SK-N-SH (cell line): Measurements from ENCODE around the gene SH3BGRL3. TPM values are rescaled to one million over a fixed set of nuclear protein-coding genes. Genes with fewer than 3 reads are reported as not detected.

Experiments used
- CTCF ChIA-PET: fragments of 300-600, 350-600 bp; formaldehyde crosslinking; extraction: SDS; loops from one replicate; lab custom pipeline; 2021; lab: Yijun Ruan, JAX
- POLR2A ChIA-PET: fragments of 350-600 bp; sonication (Branson Sonifier 250); formaldehyde crosslinking; extraction: SDS; loops from one replicate; lab custom pipeline; 2020; ENCODE audit warnings: antibody characterized with exemption, inconsistent platforms; lab: Yijun Ruan, JAX
- DNase-seq: peaks from one replicate; pipeline ENCODE4 v3.0.0; 2012
- H2AFZ ChIP-seq: fragments of 200-600 bp; sonication (generic); 2 replicates; pipeline ENCODE4 v1.8.1; 2016; ENCODE audit warnings: antibody characterized with exemption, mild to moderate bottlenecking, low read depth
- H3F3A ChIP-seq: fragments of 200-600 bp; sonication (generic); replicated peaks from 2 replicates; pipeline ENCODE3; 2016; ENCODE audit warnings: antibody characterized with exemption, mild to moderate bottlenecking; ENCODE audit not compliant: insufficient read depth
- H3K27ac ChIP-seq, 2 experiments: fragments of 200-500 bp in 1 of 2; fragments of 200-600 bp in 1 of 2; sonication (Bioruptor generic) in 1 of 2; sonication (generic), shearing (Covaris generic) in 1 of 2; 2 replicates each; pipeline versions ENCODE4 v1.5.1 to v1.6.1; 2014 to 2016; ENCODE audit warnings: low read depth in 2 of 2, inconsistent platforms in 1 of 2, low read length in 1 of 2, mild to moderate bottlenecking in 1 of 2, mixed read lengths in 1 of 2
- H3K27me3 ChIP-seq: fragments of 200-600 bp; sonication (generic), shearing (Covaris generic); 2 replicates; pipeline ENCODE4 v1.6.1; 2016; ENCODE audit warnings: mixed run types; ENCODE audit not compliant: insufficient read depth
- H3K36me3 ChIP-seq, 2 experiments: fragments of 200-500 bp in 1 of 2; fragments of 200-600 bp in 1 of 2; sonication (Bioruptor generic) in 1 of 2; sonication (generic) in 1 of 2; replicated peaks in 1 of 2; 2 replicates each; pipeline versions ENCODE3 to v1.5.1; 2014 to 2016; ENCODE audit warnings: low read length in 1 of 2, mild to moderate bottlenecking in 1 of 2; ENCODE audit not compliant: insufficient read depth in 2 of 2, control insufficient read depth in 1 of 2
- H3K4me1 ChIP-seq, 2 experiments: fragments of 200-500 bp in 1 of 2; fragments of 200-600 bp in 1 of 2; sonication (Bioruptor generic) in 1 of 2; sonication (generic), shearing (Covaris generic) in 1 of 2; 2 replicates each; pipeline versions ENCODE4 v1.5.1 to v1.6.1; 2014 to 2016; ENCODE audit warnings: low read depth in 1 of 2, low read length in 1 of 2, mixed run types in 1 of 2; ENCODE audit not compliant: insufficient read depth in 2 of 2, control insufficient read depth in 1 of 2
- H3K4me2 ChIP-seq: fragments of 200-600 bp; sonication (generic), shearing (Covaris generic); 2 replicates; pipeline ENCODE4 v1.6.1; 2017; ENCODE audit warnings: mixed run types
- H3K4me3 ChIP-seq, 2 experiments: fragments of 200-500 bp in 1 of 2; fragments of 200-600 bp in 1 of 2; sonication (Bioruptor generic) in 1 of 2; sonication (generic), shearing (Covaris generic) in 1 of 2; 2 replicates each; pipeline versions ENCODE4 v1.5.1 to v1.8.1; 2014 to 2016; ENCODE audit warnings: low read depth in 2 of 2, inconsistent platforms in 1 of 2, low read length in 1 of 2, mild to moderate bottlenecking in 1 of 2, mixed read lengths in 1 of 2, moderate library complexity in 1 of 2
- H3K79me2 ChIP-seq: fragments of 200-600 bp; sonication (generic); 2 replicates; pipeline ENCODE4 v1.8.1; 2017; ENCODE audit warnings: mild to moderate bottlenecking; ENCODE audit not compliant: insufficient read depth
- H3K9ac ChIP-seq: fragments of 200-600 bp; sonication (generic); 2 replicates; pipeline ENCODE4 v1.6.1; 2017; ENCODE audit warnings: mixed run types
- H3K9me2 ChIP-seq: fragments of 200-600 bp; sonication (generic); 2 replicates; pipeline ENCODE4 v1.6.1; 2017; ENCODE audit warnings: mixed run types
- H3K9me3 ChIP-seq: fragments of 200-600 bp; sonication (generic); 2 replicates; pipeline ENCODE4 v1.6.1; 2017; ENCODE audit warnings: mixed run types, mild to moderate bottlenecking, moderate library complexity
- H4K20me1 ChIP-seq: fragments of 200-600 bp; sonication (generic); 2 replicates; pipeline ENCODE4 v1.6.1; 2017; ENCODE audit warnings: mild to moderate bottlenecking, mixed run types; ENCODE audit not compliant: insufficient read depth
- EZH2phosphoT487 ChIP-seq: fragments of 200-600 bp; sonication (generic); IDR thresholded peaks from 2 replicates; pipeline ENCODE4 v1.6.1; 2017; ENCODE audit warnings: low read depth, mixed run types, mild to moderate bottlenecking, antibody characterized with exemption, moderate library complexity, borderline replicate concordance
- FOSL2 ChIP-seq: IDR thresholded peaks from 2 replicates; pipeline ENCODE4 v1.4.0; 2012; ENCODE audit warnings: low read depth, mild to moderate bottlenecking, moderate library complexity, borderline replicate concordance
- GABPA ChIP-seq: IDR thresholded peaks from 2 replicates; pipeline ENCODE4 v1.4.0; 2012; ENCODE audit warnings: low read depth, mild to moderate bottlenecking
- GATA2 ChIP-seq: sonication (generic); formaldehyde crosslinking; IDR thresholded peaks from 2 replicates; pipeline ENCODE4 v1.5.0; 2020; ENCODE audit warnings: mild to moderate bottlenecking, missing genetic modification reagents
- JUND ChIP-seq: IDR thresholded peaks from 2 replicates; pipeline ENCODE4 v1.4.0; 2012
- NRF1 ChIP-seq: IDR thresholded peaks from 2 replicates; pipeline ENCODE4 v1.6.1; 2012; ENCODE audit warnings: low read depth, mild to moderate bottlenecking, low read length
- POLR2AphosphoS5 ChIP-seq: IDR thresholded peaks from 2 replicates; pipeline ENCODE4 v1.6.1; 2012; ENCODE audit warnings: low read depth, low read length
- SIN3A ChIP-seq: IDR thresholded peaks from 2 replicates; pipeline ENCODE4 v1.6.1; 2012; ENCODE audit warnings: low read depth, mild to moderate bottlenecking, low read length, moderate library complexity, borderline replicate concordance
- YY1 ChIP-seq: IDR thresholded peaks from 2 replicates; pipeline ENCODE4 v1.4.0; 2012; ENCODE audit warnings: low read depth, mild to moderate bottlenecking
- WGBS: methylation state at CpG from one replicate; pipeline ENCODE4 v1.1.6; 2017; ENCODE audit warnings: low lambda C conversion rate; 5-methylcytosine and 5-hydroxymethylcytosine counted together
- polyA plus RNA-seq, 3 experiments: library from polyadenylated mRNA; depleted of rRNA; stranded (reverse); fragments of >200 nt; gene quantifications; 2 replicates each; pipeline ENCODE4 v1.2.3, GENCODE V29; 2012
- TF ChIP-seq, protein P1 (sequence below): IDR thresholded peaks from 2 replicates; pipeline ENCODE4 v1.4.0; 2012; ENCODE audit warnings: low read depth, borderline replicate concordance
- TF ChIP-seq, protein P2 (sequence below): fragments of 150-350 bp; IDR thresholded peaks from 2 replicates; pipeline ENCODE4 v1.6.1; 2016; ENCODE audit warnings: mild to moderate bottlenecking, low read depth, low read length
- TF ChIP-seq, protein P3 (sequence below): IDR thresholded peaks from 2 replicates; pipeline ENCODE4 v1.4.0; 2012; ENCODE audit warnings: low read depth
- TF ChIP-seq, protein P4 (sequence below): fragments of 150-350 bp; IDR thresholded peaks from 2 replicates; pipeline ENCODE4 v1.6.1; 2017; ENCODE audit warnings: antibody characterized with exemption, low read length, low read depth, borderline replicate concordance
- TF ChIP-seq, protein P5 (sequence below): IDR thresholded peaks from 2 replicates; pipeline ENCODE4 v1.4.0; 2012; ENCODE audit warnings: low read depth, borderline replicate concordance
- TF ChIP-seq, protein P6 (sequence below): fragments of 200-600 bp; sonication (generic); IDR thresholded peaks from 2 replicates; pipeline ENCODE4 v1.6.1; 2017; ENCODE audit warnings: antibody characterized with exemption, mild to moderate bottlenecking, moderate library complexity
- TF ChIP-seq, protein P7 (sequence below): IDR thresholded peaks from 2 replicates; pipeline ENCODE4 v1.6.1; 2012; ENCODE audit warnings: mild to moderate bottlenecking, low read depth, low read length, moderate library complexity

The SH3BGRL3 gene
- polyA plus RNA-seq, 1 of the 3 experiments (the other 2 are of a cell fraction): 202 TPM

DNA sequence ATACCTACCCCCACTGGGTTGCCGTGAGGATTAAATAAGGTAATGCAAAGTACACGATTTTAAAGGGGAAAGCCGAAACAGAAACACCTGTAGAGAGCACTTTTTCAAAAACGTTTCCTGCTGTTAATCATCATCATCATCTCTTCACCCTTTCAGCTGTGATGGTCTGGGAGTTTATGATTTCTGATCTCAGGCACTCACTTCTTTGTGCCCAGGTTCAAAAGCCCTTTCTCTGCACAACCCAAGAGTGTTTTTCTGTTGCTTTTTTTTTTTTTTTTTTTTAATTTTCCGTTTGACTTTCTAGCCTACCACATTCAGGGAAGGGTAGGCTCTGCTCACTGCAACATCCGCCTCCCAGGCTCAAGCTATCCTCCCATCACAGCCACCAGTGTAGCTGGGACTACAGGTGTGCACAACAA lies 27.5 kb downstream of the SH3BGRL3 start:
- Histone ChIP-seq H3K79me2 (peaks cover 8% of the 10 kb centered on the region; the same call in 1 of the 2 replicates), H3K9ac (no peak overlapping the region), H2AFZ (peak overlapping the region; percentile 88), H3K4me3 (no peak overlapping the region), H3K27ac (no peak overlapping the region), H3K4me1 (peaks cover 0 to 9% of the 10 kb centered on the region in 2 experiments; a peak in 1 of 4 replicates), H3K27me3 (no peaks in the 10 kb centered on the region; the same call in 1 of the 2 replicates), H3K4me2 (no peak overlapping the region), H3K9me2 (no peaks in the 10 kb centered on the region), H4K20me1 (no peaks in the 10 kb centered on the region), H3F3A (no peaks in the 10 kb centered on the region), H3K9me3 (no peaks in the 10 kb centered on the region), H3K36me3 (no peaks in the 10 kb centered on the region)
- no peak for DNase-seq
- POLR2A ChIA-PET: interaction anchor here (0.7 kb wide), 1 partner anchor 131 kb away, joined by 6 read pairs; no protein-coding TSS in a partner anchor
- WGBS: 46% methylated on average over 6 of the region's 6 CpGs
- CTCF ChIA-PET: interaction anchor here (1.3 to 5.6 kb wide), 4 partner anchors 11 to 32 kb away, joined by 3 to 41 read pairs (median 6); partner anchors contain the start of gene CD52
- TF ChIP-seq, protein P1, sequence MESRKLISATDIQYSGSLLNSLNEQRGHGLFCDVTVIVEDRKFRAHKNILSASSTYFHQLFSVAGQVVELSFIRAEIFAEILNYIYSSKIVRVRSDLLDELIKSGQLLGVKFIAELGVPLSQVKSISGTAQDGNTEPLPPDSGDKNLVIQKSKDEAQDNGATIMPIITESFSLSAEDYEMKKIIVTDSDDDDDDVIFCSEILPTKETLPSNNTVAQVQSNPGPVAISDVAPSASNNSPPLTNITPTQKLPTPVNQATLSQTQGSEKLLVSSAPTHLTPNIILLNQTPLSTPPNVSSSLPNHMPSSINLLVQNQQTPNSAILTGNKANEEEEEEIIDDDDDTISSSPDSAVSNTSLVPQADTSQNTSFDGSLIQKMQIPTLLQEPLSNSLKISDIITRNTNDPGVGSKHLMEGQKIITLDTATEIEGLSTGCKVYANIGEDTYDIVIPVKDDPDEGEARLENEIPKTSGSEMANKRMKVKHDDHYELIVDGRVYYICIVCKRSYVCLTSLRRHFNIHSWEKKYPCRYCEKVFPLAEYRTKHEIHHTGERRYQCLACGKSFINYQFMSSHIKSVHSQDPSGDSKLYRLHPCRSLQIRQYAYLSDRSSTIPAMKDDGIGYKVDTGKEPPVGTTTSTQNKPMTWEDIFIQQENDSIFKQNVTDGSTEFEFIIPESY: no peak
- TF ChIP-seq, protein P2, sequence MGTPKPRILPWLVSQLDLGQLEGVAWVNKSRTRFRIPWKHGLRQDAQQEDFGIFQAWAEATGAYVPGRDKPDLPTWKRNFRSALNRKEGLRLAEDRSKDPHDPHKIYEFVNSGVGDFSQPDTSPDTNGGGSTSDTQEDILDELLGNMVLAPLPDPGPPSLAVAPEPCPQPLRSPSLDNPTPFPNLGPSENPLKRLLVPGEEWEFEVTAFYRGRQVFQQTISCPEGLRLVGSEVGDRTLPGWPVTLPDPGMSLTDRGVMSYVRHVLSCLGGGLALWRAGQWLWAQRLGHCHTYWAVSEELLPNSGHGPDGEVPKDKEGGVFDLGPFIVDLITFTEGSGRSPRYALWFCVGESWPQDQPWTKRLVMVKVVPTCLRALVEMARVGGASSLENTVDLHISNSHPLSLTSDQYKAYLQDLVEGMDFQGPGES: no peak
- no peak for TF ChIP-seq POLR2AphosphoS5
- TF ChIP-seq FOSL2: no peak
- no peak for TF ChIP-seq EZH2phosphoT487
- no peak for TF ChIP-seq GATA2 (CRISPR knock-in tag)
- TF ChIP-seq GABPA: no peak
- TF ChIP-seq, protein P3, sequence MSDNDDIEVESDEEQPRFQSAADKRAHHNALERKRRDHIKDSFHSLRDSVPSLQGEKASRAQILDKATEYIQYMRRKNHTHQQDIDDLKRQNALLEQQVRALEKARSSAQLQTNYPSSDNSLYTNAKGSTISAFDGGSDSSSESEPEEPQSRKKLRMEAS: no peak
- TF ChIP-seq, protein P4, sequence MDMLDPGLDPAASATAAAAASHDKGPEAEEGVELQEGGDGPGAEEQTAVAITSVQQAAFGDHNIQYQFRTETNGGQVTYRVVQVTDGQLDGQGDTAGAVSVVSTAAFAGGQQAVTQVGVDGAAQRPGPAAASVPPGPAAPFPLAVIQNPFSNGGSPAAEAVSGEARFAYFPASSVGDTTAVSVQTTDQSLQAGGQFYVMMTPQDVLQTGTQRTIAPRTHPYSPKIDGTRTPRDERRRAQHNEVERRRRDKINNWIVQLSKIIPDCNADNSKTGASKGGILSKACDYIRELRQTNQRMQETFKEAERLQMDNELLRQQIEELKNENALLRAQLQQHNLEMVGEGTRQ: no peak
- TF ChIP-seq JUND: no peak
- TF ChIP-seq, protein P5, sequence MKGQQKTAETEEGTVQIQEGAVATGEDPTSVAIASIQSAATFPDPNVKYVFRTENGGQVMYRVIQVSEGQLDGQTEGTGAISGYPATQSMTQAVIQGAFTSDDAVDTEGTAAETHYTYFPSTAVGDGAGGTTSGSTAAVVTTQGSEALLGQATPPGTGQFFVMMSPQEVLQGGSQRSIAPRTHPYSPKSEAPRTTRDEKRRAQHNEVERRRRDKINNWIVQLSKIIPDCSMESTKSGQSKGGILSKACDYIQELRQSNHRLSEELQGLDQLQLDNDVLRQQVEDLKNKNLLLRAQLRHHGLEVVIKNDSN: no peak
- TF ChIP-seq, protein P6, sequence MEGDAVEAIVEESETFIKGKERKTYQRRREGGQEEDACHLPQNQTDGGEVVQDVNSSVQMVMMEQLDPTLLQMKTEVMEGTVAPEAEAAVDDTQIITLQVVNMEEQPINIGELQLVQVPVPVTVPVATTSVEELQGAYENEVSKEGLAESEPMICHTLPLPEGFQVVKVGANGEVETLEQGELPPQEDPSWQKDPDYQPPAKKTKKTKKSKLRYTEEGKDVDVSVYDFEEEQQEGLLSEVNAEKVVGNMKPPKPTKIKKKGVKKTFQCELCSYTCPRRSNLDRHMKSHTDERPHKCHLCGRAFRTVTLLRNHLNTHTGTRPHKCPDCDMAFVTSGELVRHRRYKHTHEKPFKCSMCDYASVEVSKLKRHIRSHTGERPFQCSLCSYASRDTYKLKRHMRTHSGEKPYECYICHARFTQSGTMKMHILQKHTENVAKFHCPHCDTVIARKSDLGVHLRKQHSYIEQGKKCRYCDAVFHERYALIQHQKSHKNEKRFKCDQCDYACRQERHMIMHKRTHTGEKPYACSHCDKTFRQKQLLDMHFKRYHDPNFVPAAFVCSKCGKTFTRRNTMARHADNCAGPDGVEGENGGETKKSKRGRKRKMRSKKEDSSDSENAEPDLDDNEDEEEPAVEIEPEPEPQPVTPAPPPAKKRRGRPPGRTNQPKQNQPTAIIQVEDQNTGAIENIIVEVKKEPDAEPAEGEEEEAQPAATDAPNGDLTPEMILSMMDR: no peak
- TF ChIP-seq, protein P7, sequence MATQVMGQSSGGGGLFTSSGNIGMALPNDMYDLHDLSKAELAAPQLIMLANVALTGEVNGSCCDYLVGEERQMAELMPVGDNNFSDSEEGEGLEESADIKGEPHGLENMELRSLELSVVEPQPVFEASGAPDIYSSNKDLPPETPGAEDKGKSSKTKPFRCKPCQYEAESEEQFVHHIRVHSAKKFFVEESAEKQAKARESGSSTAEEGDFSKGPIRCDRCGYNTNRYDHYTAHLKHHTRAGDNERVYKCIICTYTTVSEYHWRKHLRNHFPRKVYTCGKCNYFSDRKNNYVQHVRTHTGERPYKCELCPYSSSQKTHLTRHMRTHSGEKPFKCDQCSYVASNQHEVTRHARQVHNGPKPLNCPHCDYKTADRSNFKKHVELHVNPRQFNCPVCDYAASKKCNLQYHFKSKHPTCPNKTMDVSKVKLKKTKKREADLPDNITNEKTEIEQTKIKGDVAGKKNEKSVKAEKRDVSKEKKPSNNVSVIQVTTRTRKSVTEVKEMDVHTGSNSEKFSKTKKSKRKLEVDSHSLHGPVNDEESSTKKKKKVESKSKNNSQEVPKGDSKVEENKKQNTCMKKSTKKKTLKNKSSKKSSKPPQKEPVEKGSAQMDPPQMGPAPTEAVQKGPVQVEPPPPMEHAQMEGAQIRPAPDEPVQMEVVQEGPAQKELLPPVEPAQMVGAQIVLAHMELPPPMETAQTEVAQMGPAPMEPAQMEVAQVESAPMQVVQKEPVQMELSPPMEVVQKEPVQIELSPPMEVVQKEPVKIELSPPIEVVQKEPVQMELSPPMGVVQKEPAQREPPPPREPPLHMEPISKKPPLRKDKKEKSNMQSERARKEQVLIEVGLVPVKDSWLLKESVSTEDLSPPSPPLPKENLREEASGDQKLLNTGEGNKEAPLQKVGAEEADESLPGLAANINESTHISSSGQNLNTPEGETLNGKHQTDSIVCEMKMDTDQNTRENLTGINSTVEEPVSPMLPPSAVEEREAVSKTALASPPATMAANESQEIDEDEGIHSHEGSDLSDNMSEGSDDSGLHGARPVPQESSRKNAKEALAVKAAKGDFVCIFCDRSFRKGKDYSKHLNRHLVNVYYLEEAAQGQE: no peak
- no peak for TF ChIP-seq NRF1
- no peak for TF ChIP-seq SIN3A
- no peak for TF ChIP-seq YY1
